ENCODE data around the gene PTPRR. TPM values are rescaled to one million over a fixed set of nuclear protein-coding genes. Genes with fewer than 3 reads are reported as not detected.

The PTPRR gene
- total and polyA plus RNA-seq, 2 of the 13 experiments (the other 11 are each of a cell fraction or from before 2014, with no cell fraction given) = not detected

DNA sequence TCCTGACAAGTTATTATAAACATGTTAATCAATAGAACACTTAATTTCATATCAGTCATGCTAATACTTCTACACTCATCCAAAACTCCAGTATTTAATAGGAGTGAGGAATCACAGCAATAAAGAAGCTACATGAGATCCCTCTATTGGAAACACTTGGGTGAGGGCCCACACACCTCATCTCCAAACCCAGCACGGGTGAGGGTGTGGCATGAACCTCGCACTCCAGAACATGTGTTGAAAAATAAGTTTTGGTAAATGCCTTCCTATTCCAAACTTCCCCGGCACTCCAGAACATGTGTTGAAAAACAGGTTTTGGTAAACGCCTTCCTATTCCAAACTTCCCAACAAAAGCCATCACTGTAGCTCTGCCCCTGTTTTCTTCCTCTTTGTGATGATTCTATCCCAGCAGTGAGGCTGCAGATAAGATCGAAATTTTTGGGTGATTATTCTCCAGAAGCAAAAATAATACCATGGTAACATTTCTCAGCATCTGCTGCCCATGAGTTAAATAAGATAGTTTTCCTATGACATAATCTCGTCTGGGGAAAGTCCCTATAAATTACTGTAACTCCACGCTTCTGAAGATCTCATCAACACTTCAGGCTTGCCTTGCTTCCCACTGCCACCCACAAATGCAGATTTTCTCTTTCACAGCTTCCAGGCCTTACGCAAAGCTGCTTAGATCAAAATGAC is 258.9 kb downstream of the PTPRR start:
- BruUV-seq (replicated peaks) = no TSS peak
- ChIA-PET POLR2A (no interaction called here), CTCF (ENCODE audit: low intra/inter-chr PET ratio, low total read pairs) (no interaction called here)
- intact Hi-C loops (cut with micrococcal nuclease; ENCODE audit: unreplicated experiment) = no loop called here
- Histone ChIP-seq H3K9me3 (ENCODE audit: low read length) (no peaks in the 10 kb centered on the region), H2AFZ (ENCODE audit: low read length) (no peak overlapping the region), H3K36me3 (replicated peaks in 1 of 2; ENCODE audit: control insufficient read depth in 1 of 2, insufficient read depth in 2 of 2, low read length in 2 of 2) (no peaks in the 10 kb centered on the region), H3K4me3 (replicated peaks in 1 of 3; ENCODE audit: insufficient read depth in 1 of 3, low read depth in 2 of 3, low read length in 3 of 3) (no peak overlapping the region), H3K79me2 (ENCODE audit: insufficient read depth, low read length) (no peaks in the 10 kb centered on the region), H3K4me2 (ENCODE audit: low read depth, low read length) (no peak overlapping the region), H3K4me1 (ENCODE audit: insufficient read depth, low read length) (no peaks in the 10 kb centered on the region), H3K9ac (ENCODE audit: insufficient read depth, low read depth, low read length) (no peak overlapping the region), H3K27ac (ENCODE audit: extremely low read length, insufficient read depth, low read length) (no peak overlapping the region), H4K20me1 (ENCODE audit: insufficient read depth, low read length) (no peaks in the 10 kb centered on the region), H3K27me3 (ENCODE audit: control insufficient read depth in 1 of 2, insufficient read depth in 2 of 2, low read length in 2 of 2) (no peaks in the 10 kb centered on the region)
- in situ Hi-C loops (cut with HindIII; ENCODE audit: extremely low pct_ligation_motif_present, low pct_unique_long_range_greater_than_20kb) = no loop called here
- FAIRE-seq = no peak
- no peak for DNase-seq (ENCODE audit: low spot score)
- ATAC-seq = no peak
- TF ChIP-seq, protein P1, sequence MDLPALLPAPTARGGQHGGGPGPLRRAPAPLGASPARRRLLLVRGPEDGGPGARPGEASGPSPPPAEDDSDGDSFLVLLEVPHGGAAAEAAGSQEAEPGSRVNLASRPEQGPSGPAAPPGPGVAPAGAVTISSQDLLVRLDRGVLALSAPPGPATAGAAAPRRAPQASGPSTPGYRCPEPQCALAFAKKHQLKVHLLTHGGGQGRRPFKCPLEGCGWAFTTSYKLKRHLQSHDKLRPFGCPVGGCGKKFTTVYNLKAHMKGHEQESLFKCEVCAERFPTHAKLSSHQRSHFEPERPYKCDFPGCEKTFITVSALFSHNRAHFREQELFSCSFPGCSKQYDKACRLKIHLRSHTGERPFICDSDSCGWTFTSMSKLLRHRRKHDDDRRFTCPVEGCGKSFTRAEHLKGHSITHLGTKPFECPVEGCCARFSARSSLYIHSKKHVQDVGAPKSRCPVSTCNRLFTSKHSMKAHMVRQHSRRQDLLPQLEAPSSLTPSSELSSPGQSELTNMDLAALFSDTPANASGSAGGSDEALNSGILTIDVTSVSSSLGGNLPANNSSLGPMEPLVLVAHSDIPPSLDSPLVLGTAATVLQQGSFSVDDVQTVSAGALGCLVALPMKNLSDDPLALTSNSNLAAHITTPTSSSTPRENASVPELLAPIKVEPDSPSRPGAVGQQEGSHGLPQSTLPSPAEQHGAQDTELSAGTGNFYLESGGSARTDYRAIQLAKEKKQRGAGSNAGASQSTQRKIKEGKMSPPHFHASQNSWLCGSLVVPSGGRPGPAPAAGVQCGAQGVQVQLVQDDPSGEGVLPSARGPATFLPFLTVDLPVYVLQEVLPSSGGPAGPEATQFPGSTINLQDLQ (CRISPR knock-in tag; IDR thresholded peaks at IDR 0.05) = no peak
- TF ChIP-seq, protein P2, sequence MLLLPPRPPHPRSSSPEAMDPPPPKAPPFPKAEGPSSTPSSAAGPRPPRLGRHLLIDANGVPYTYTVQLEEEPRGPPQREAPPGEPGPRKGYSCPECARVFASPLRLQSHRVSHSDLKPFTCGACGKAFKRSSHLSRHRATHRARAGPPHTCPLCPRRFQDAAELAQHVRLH (CRISPR knock-in tag; IDR thresholded peaks at IDR 0.05; ENCODE audit: borderline replicate concordance, low read depth) = no peak
- TF ChIP-seq FOXK1 (CRISPR knock-in tag; IDR thresholded peaks at IDR 0.05; ENCODE audit: borderline replicate concordance, low read depth) (no peak), NFE2 (CRISPR knock-in tag; IDR thresholded peaks at IDR 0.05) (no peak), SMYD3 (CRISPR knock-in tag; IDR thresholded peaks at IDR 0.05) (no peak), PPARG (CRISPR knock-in tag; conservative IDR thresholded peaks at IDR 0.05) (no peak)
- TF ChIP-seq, protein P3, sequence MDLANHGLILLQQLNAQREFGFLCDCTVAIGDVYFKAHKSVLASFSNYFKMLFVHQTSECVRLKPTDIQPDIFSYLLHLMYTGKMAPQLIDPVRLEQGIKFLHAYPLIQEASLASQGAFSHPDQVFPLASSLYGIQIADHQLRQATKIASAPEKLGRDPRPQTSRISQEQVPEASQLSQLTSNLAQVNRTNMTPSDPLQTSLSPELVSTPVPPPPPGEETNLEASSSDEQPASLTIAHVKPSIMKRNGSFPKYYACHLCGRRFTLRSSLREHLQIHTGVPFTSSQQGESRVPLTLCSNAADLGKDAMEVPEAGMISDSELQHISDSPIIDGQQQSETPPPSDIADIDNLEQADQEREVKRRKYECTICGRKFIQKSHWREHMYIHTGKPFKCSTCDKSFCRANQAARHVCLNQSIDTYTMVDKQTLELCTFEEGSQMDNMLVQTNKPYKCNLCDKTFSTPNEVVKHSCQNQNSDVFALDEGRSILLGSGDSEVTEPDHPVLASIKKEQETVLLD (CRISPR knock-in tag; IDR thresholded peaks at IDR 0.05; ENCODE audit: low read depth) = no peak
- 23% methylated on average over 8 of the region's 8 CpGs for WGBS (ENCODE audit: low lambda C conversion rate)

Measured in HepG2 (cell line).